Measurements from ENCODE around the gene MIP. TPM values are rescaled to one million over a fixed set of nuclear protein-coding genes. Genes with fewer than 3 reads are reported as not detected.

Gene MIP
- total and polyA plus RNA-seq, 2 donors from 2014 or later = not detected

- H3K4me1 ChIP-seq (ENCODE audit: control insufficient read depth in 2 of 3, insufficient read depth in 2 of 3, low read depth in 1 of 3, low read length in 3 of 3) = peaks cover 0 to 10% (median 4%) of the 10 kb centered on the region in 3 donors
- H3K27ac ChIP-seq (ENCODE audit: low read depth in 2 of 2, low read length in 2 of 2) = no peak overlapping the region
- H3K9ac ChIP-seq (ENCODE audit: low read length in 3 of 3) = peak overlapping the region; percentile 26 to 55 (median 26)
- FAIRE-seq = no peak
- H3K27me3 ChIP-seq (ENCODE audit: control insufficient read depth, insufficient read depth, low read length) = peaks cover 2% of the 10 kb centered on the region
- intact Hi-C loops (cut with DNase I) = no loop called here
- no peak for TF ChIP-seq CTCF (IDR thresholded peaks at IDR 0.05; ENCODE audit: borderline replicate concordance, extremely low read depth, insufficient read depth)
- DNase-seq = peak in 4 of 5 donors; percentile 51 to 77 (median 58)
- no peaks in the 10 kb centered on the region for H3K36me3 ChIP-seq (ENCODE audit: control insufficient read depth in 2 of 3, insufficient read depth in 3 of 3, low read length in 3 of 3)
- no peaks in the 10 kb centered on the region for H3K9me3 ChIP-seq (ENCODE audit: control insufficient read depth in 2 of 3, insufficient read depth in 1 of 3, low read length in 3 of 3)
- H3K4me3 ChIP-seq (ENCODE audit: low read length in 3 of 3) = peak overlapping the region; percentile 39 to 80 (median 65)
Observed at GRCh38 chr12:56487448-56488040, 33.1 kb upstream of the MIP start.

GRCh38 chr12:56486694-56487093 lies 32.2 kb upstream of the MIP start:
- FAIRE-seq = no peak

GRCh38 chr12:56484566-56484965 lies 30.1 kb upstream of the MIP start:
- TF ChIP-seq CTCF (IDR thresholded peaks at IDR 0.05; ENCODE audit: borderline replicate concordance, extremely low read depth, insufficient read depth) = no peak
- H3K9me3 ChIP-seq (ENCODE audit: control insufficient read depth in 2 of 3, insufficient read depth in 1 of 3, low read length in 3 of 3) = no peaks in the 10 kb centered on the region
- H3K4me3 ChIP-seq (ENCODE audit: low read length in 3 of 3) = no peak overlapping the region
- H3K27me3 ChIP-seq (ENCODE audit: control insufficient read depth, insufficient read depth, low read length) = peaks cover 2% of the 10 kb centered on the region
- no peak overlapping the region for H3K9ac ChIP-seq (ENCODE audit: low read length in 3 of 3)
- H3K4me1 ChIP-seq (ENCODE audit: control insufficient read depth in 2 of 3, insufficient read depth in 2 of 3, low read depth in 1 of 3, low read length in 3 of 3) = peaks cover 0 to 10% (median 4%) of the 10 kb centered on the region in 3 donors
- H3K36me3 ChIP-seq (ENCODE audit: control insufficient read depth in 2 of 3, insufficient read depth in 3 of 3, low read length in 3 of 3) = no peaks in the 10 kb centered on the region
- intact Hi-C loops (cut with DNase I) = no loop called here
- no peak overlapping the region for H3K27ac ChIP-seq (ENCODE audit: low read depth in 2 of 2, low read length in 2 of 2)
- FAIRE-seq (no peak), DNase-seq (no peak)

More at GRCh38 chr12:56486694-56487093, 32.2 kb upstream of the MIP start:
- Histone ChIP-seq H3K4me3 (ENCODE audit: low read length in 3 of 3) (peak overlapping the region in 1 of 3 donors; percentile 80), H3K9ac (ENCODE audit: low read length in 3 of 3) (no peak overlapping the region), H3K27me3 (ENCODE audit: control insufficient read depth, insufficient read depth, low read length) (peaks cover 2% of the 10 kb centered on the region), H3K9me3 (ENCODE audit: control insufficient read depth in 2 of 3, insufficient read depth in 1 of 3, low read length in 3 of 3) (no peaks in the 10 kb centered on the region), H3K36me3 (ENCODE audit: control insufficient read depth in 2 of 3, insufficient read depth in 3 of 3, low read length in 3 of 3) (no peaks in the 10 kb centered on the region), H3K27ac (ENCODE audit: low read depth in 2 of 2, low read length in 2 of 2) (no peak overlapping the region), H3K4me1 (ENCODE audit: control insufficient read depth in 2 of 3, insufficient read depth in 2 of 3, low read depth in 1 of 3, low read length in 3 of 3) (peaks cover 0 to 10% (median 4%) of the 10 kb centered on the region in 3 donors)
- no peak for DNase-seq
- intact Hi-C loops (cut with DNase I) = no loop called here
- TF ChIP-seq CTCF (IDR thresholded peaks at IDR 0.05; ENCODE audit: borderline replicate concordance, extremely low read depth, insufficient read depth) = no peak

Measured in kidney (tissue), 14 donors.